HG02763 (cell line): ENCODE measurements around the gene MINAR1.

ENCODE experiments used
- ATAC-seq: cut with Tn5 transposase; IDR thresholded peaks from one replicate; pipeline ENCODE4 v1.9.1; 2021; ENCODE audit warnings: mild to moderate bottlenecking, moderate library complexity; ENCODE audit not compliant: unreplicated experiment

The MINAR1 gene

DNA sequence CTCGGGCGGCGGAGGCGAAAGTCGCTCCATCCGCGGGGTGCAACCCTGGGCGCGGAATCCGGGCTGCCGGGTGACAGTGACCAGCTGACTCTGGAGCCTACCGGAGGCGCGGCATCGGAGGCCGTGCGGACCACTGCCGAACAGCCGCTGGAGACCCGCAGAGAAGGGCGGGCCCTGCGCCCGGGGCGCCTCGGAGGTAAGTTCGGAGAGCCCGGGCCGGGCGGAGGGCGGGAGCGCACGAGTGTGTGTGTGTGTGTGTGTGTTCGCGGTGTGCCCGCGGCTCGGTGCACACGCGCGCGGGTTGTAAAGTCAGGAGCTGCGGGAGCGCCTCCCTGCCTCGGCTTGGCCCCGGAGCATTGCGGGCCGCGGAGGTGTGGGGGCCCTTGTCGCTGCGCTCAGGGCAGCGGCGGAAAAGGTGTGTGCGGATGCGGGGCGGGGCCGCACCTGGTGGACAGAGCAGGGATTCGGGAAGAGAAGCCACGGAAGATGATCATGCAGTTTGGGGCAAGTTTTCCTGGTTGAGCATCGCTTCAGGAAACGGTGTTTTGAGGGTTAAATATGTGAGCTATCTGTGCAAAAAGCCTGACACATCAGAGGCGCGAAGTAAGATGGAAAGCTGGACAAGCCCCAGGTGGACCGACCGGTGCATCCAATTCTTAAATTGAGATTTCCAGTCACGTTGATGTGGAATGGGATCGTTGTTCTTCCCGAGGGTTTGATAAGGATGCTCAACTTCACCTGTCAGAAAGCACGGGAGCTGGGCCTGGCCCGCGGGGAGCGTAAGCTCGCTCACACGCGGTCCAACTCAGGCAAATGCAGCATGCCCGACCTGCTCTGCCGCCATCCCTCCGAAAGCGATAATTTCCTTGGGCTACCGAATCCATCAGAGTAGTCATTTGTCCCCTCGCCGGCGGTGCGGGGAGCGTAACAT lies 474 bp downstream of the MINAR1 start:
- no peak for ATAC-seq

DNA sequence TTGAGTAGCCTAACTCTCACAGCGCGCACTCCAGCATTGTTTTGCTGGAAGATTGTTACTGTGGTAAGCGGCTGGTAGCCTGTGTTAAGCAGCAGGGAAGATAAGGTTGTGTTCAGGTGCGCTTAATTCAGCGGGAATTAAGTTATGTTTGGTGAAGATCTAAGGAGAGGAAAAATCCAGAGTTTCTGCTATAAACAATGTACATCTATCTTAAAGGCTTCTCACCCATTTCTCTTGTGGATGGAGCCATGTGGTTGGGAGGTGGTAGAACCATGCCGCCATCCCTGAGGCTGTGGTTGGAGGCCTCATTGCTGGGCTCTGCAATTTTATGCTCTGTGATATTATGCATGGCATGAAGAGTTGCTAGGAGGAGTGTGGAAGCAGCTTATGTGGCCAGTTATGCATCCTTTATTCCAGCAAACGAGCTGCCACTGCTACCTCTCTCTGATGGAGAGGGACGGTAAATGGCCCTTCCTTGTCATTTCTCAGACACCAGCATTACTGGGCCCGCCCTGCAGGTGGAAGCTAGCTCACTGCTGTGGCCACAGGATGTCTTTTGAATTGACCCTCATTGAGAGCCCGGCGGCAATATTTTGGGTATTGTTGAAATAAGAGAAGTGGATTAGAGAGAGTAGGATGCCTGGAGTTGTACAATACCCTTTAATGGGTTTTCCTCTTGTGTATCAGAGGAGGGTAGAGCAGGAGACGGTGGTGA lies 1.3 kb downstream of the MINAR1 start:
- ATAC-seq: no peak

DNA sequence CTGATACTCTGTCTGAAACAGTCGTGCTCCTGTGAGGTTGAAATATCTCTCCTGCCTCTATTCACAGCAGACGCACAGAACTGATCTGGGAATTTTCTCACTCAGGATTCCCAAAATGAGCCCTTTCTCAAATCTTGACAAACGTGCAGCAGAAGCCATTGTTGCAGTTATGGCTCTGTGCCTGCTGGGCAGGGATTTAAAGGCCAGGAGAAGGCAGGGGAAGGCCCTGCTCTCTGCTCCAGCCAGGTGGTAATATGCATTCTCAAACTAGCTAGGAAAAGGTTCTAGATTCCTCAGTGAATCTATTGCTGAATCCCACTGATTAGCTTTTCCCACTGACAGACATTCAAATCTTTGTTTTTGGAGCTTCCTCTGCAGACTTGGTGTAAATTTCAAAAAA lies 2.2 kb downstream of the MINAR1 start:
- no peak for ATAC-seq

GRCh38 chr15:79436037-79436780 lies 4.1 kb downstream of the MINAR1 start:
- ATAC-seq: no peak

DNA sequence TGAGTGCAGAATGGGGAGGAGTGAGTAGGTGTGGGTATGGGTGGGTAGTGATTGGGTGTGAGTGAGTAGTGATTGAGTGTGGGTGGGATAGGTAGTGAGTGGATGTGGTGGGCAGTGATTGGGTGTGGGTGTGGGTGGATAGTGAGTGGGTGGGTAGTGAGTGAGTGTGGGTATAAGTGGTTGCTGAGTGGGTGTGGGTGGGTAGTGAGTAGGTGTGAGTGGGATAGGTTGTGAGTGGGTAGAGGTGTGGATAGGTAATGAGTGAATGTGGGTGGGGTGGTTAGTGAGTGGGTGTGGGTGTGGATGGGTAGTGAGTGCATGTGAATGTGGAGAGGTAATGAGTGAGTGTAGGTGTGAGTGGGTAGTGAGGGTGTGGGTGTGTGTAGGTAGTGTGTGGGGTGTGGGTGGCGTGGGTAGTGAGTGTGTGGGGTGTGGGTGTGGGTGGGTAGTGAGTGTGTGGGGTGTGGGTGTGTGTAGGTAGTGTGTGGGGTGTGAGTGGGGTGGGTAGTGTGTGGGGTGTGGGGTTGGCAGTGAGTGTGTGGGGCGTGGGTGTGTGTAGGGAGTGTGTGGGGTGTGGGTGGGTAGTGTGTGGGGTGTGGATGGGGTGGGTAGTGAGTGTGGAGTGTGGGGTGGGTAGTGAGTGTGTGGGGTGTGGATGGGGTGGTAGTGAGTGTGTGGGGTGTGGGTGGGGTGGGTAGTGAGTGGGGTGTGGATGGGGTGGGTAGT lies 5.3 kb downstream of the MINAR1 start:
- ATAC-seq: no peak

DNA sequence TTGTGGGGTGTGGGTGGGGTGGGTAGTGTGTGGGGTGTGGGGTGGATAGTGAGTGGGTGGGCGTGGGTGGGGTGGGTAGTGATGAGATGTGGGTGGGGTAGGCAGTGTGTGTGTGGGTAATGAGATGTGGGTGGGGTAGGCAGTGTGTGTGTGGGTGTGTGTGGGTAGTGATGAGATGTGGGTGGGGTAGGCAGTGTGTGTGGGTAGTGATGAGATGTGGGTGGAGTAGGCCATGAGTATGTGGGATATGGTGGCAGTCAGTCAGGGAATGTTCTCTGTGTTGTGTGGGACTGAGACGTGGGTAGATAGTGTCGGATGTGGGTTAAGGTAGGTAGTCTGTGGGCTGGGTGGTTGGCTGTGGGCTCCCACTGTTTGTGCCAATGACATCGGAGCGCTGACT lies 7.1 kb downstream of the MINAR1 start:
- ATAC-seq: no peak

DNA sequence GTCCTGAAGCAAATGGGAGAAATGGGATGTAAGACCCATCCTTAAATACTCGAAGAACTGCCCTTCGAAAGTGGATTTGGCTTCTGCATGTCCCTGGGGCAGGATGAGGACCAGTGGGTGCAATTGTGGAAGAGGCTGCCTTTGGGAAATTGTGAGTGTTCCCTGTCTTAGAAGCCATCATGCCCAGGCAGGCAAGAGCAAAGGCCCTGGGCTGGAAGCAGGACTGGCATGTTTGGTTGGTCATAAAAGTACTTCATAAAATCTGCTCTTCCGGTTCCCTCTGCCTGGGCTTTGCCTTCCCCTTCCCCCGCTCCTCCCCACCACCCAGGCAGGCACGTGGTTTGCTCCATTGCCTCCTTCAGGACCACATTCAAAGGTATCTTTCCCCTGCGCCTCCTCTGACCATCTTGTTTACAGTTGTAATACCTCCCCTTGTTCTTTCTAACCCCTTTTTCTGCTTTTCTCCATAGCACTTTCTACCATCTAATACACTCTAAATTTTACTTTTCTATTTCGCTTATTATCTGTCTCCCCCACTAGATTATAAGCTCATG lies 8.3 kb downstream of the MINAR1 start:
- no peak for ATAC-seq

GRCh38 chr15:79442911-79443310 lies 10.8 kb downstream of the MINAR1 start:
- no peak for ATAC-seq

GRCh38 chr15:79447060-79447459 lies 14.9 kb downstream of the MINAR1 start:
- ATAC-seq: no peak

- no peak for ATAC-seq
Observed at GRCh38 chr15:79450648-79451047, 18.5 kb downstream of the MINAR1 start.

- ATAC-seq: no peak
Observed at GRCh38 chr15:79451361-79451999, 19.3 kb downstream of the MINAR1 start.

DNA sequence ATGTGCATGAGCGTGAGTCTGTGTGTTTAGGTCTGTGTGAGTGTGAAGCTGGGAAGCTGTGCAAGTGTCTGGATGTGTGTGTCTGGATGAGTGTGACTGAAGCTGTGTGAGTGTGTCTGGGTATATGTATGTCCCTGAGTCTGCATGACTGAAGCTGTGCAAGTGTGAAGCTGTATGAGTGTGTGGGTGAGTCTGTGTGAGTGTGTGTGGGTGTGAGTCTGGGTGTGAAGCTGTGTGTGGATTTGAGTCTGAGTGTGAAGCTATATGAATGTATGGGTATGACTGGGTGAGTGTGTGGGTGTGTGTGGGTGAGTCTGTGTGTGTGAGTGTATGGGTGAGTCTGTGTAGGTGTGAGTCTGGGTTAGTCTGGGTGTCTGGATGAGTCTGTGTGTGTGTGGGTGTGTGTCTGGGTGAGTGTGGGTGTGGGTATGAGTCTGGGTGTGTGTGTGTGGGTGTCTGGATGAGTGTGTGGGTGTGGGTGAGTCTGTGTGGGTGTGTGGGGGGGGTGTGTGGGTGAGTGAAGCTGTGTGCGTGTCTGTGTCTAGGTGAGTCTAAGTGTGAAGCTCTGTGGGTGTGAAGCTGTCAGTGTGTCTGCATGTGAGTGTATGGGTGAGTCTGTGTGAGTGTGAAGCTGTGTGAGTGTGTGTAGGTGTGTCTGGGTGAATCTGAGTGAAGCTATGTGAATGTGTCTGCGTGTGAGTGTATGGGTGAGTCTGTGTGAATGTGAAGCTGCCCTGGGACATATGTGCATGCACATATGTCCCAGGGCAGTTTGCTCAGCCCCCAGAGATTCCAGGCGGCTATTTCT lies 20.3 kb downstream of the MINAR1 start:
- ATAC-seq: no peak

DNA sequence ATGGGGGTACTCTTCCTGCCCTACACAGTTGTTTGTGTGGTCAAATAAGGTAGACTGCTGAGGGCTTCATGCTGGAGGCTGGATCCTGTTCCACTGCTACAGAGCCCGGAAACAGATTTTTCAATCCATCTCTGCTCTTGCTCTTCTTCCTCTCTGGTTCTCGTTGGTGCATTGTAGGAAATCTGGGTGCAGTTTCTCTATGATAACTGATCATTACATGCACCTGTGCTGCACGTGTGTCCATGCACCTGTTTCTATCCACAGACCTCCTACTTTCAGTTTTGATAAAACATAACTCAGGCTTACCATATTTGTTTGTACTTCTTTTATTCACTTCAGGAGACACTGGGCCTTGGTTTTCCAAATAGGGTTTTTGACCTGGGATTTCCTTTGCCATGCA lies 21.3 kb downstream of the MINAR1 start:
- ATAC-seq: no peak

DNA sequence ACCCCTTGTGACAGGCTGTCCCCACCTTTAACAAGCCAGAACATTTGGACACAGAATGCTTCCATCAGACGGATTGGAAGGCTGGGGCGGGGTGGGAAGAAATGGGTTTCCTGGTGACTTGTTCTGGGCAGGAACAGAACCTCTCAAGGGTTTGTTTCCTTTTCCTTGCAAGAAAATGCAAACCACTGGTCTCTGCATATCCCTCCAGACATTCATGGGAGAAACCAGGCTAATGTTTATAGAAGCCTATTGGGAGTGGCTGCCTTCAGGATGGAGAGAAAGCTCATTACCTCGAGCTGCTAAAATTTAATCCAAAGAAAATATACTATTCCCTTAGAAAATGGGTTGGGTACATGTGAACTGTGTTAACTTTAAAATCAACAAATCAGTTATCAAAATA lies 21.9 kb downstream of the MINAR1 start:
- no peak for ATAC-seq

- no peak for ATAC-seq
Observed at GRCh38 chr15:79455361-79455760, 23.2 kb downstream of the MINAR1 start.

GRCh38 chr15:79455943-79456342 lies 23.8 kb downstream of the MINAR1 start:
- ATAC-seq: no peak

DNA sequence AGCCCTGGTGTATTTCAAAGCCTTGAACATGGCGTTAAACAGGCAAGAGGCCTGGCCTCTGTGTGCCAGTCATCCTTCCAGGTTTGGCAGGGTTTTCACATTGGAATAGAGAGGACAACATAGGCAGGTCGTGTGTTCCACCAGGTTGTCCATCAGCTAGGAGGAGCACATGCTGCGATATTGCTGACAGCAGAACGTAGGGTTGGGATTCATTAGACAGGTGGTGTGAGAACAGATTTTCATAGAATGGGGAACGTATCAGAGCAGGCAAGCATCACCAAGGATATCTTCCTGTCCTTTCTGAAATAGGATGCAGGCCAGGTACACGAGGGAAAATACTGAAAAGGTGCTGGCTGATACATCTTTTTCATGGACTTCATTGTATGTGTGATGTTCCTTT lies 26.4 kb downstream of the MINAR1 start:
- ATAC-seq: no peak

- ATAC-seq: no peak
Observed at GRCh38 chr15:79459666-79460065, 27.5 kb downstream of the MINAR1 start.
